CD4-positive, alpha-beta memory T cell (primary cell): Measurements from ENCODE around the gene CUX1. TPM values are rescaled to one million over a fixed set of nuclear protein-coding genes. Genes with fewer than 3 reads are reported as not detected.

ENCODE experiments used
- CTCF ChIA-PET: fragments of 350-600 bp; sonication (Branson Sonifier 250); formaldehyde crosslinking; loops from one replicate; lab custom pipeline; 2021; ENCODE audit warnings: inconsistent platforms; ENCODE audit not compliant: partially characterized antibody; lab: Charles Lee
- POLR2A ChIA-PET: fragments of 350-600 bp; sonication (Branson Sonifier 250); formaldehyde crosslinking; loops from one replicate; lab custom pipeline; 2021; ENCODE audit not compliant: partially characterized antibody; lab: Charles Lee
- DNase-seq, 5 donors: peaks; one replicate each; pipeline versions ENCODE4 v3.0.0 to v3.0.0-alpha.2; 2020 to 2022; ENCODE audit warnings: mixed read lengths in 1 of 5
- H3K27ac ChIP-seq: one replicate; pipeline ENCODE4 v1.7.0; 2013; ENCODE audit warnings: low read depth, low read length
- H3K27me3 ChIP-seq: 2 replicates; pipeline ENCODE4 v1.7.0; 2013; ENCODE audit warnings: mild to moderate bottlenecking, low read length, moderate library complexity; ENCODE audit not compliant: insufficient read depth
- H3K36me3 ChIP-seq: 2 replicates; pipeline ENCODE4 v1.7.0; 2013; ENCODE audit warnings: mild to moderate bottlenecking, low read length, moderate library complexity; ENCODE audit not compliant: insufficient read depth
- H3K4me1 ChIP-seq: 2 replicates; pipeline ENCODE4 v1.7.0; 2013; ENCODE audit warnings: mild to moderate bottlenecking, low read length, moderate library complexity; ENCODE audit not compliant: insufficient read depth
- H3K4me3 ChIP-seq, 2 donors: one replicate each; pipeline ENCODE4 v1.7.0; 2013; ENCODE audit warnings: low read length in 2 of 2, mild to moderate bottlenecking in 1 of 2
- H3K9me3 ChIP-seq, 2 donors: one replicate each; pipeline ENCODE4 v1.7.0; 2013; ENCODE audit warnings: low read length in 2 of 2, control low read depth in 1 of 2; ENCODE audit not compliant: control insufficient read depth in 1 of 2
- H3K27ac Mint-ChIP-seq, 7 donors: one replicate each; pipeline ENCODE4 v1.8.0; 2020 to 2021; ENCODE audit warnings: mixed read lengths in 7 of 7, mild to moderate bottlenecking in 6 of 7, inconsistent platforms in 3 of 7, moderate library complexity in 3 of 7
- H3K27me3 Mint-ChIP-seq, 2 donors: one replicate each; pipeline ENCODE4 v1.8.0; 2020 to 2021; ENCODE audit warnings: mixed read lengths in 2 of 2
- H3K36me3 Mint-ChIP-seq, 2 donors: one replicate each; pipeline ENCODE4 v1.8.0; 2020 to 2021; ENCODE audit warnings: mixed read lengths in 2 of 2, inconsistent platforms in 1 of 2, mild to moderate bottlenecking in 1 of 2
- H3K4me1 Mint-ChIP-seq, 4 donors: one replicate each; pipeline ENCODE4 v1.8.0; 2020 to 2021; ENCODE audit warnings: mixed read lengths in 4 of 4, mild to moderate bottlenecking in 1 of 4
- H3K4me3 Mint-ChIP-seq, 8 donors: one replicate each; pipeline ENCODE4 v1.8.0; 2020 to 2021; ENCODE audit warnings: mixed read lengths in 8 of 8, mild to moderate bottlenecking in 7 of 8, moderate library complexity in 6 of 8, inconsistent platforms in 3 of 8
- H3K9me3 Mint-ChIP-seq, 8 donors: one replicate each; pipeline ENCODE4 v1.8.0; 2020 to 2021; ENCODE audit warnings: mixed read lengths in 8 of 8, mild to moderate bottlenecking in 5 of 8, inconsistent platforms in 3 of 8, moderate library complexity in 1 of 8
- intact Hi-C: fragments of 100-400 bp; cut with micrococcal nuclease; formaldehyde crosslinking; loops from one replicate; pipeline ENCODE4 v1.15.1; 2023
- polyA plus RNA-seq, 2 donors: library from polyadenylated mRNA; unstranded; fragments of 300-500 nt; fragmentation: Illumina TruSeq; gene quantifications; one replicate each; pipeline ENCODE4 v1.2.3, GENCODE V29; 2021
- total RNA-seq, 2 experiments: library from RNA; stranded (reverse); gene quantifications; one replicate each; pipeline ENCODE4 v1.2.3, GENCODE V29; 2021

CUX1 gene
- total and polyA plus RNA-seq, 4 experiments from 2014 or later: 2.1 to 47.6 (median 36.1) TPM

GRCh38 chr7:101963693-101964092 lies 146.3 kb downstream of the CUX1 start:
- H3K27me3 Mint-ChIP-seq: no peaks in the 10 kb centered on the region
- DNase-seq: no peak
- H3K9me3 Mint-ChIP-seq: no peaks in the 10 kb centered on the region
- intact Hi-C loops: no loop called here
- no peaks in the 10 kb centered on the region for H3K27me3 ChIP-seq
- peaks cover 0 to 3% (median 0%) of the 10 kb centered on the region in 4 donors for H3K4me1 Mint-ChIP-seq
- POLR2A ChIA-PET: no interaction called here
- no peak overlapping the region for H3K27ac ChIP-seq
- no peaks in the 10 kb centered on the region for H3K4me1 ChIP-seq
- H3K36me3 ChIP-seq: no peaks in the 10 kb centered on the region
- H3K9me3 ChIP-seq: no peaks in the 10 kb centered on the region
- H3K27ac Mint-ChIP-seq: no peak overlapping the region
- H3K36me3 Mint-ChIP-seq: peaks cover 0 to 3% of the 10 kb centered on the region in 2 donors
- H3K4me3 ChIP-seq: no peak overlapping the region
- CTCF ChIA-PET: no interaction called here
- H3K4me3 Mint-ChIP-seq: no peak overlapping the region

GRCh38 chr7:101964680-101965452 lies 147.4 kb downstream of the CUX1 start:
- H3K27me3 ChIP-seq: no peaks in the 10 kb centered on the region
- H3K4me3 Mint-ChIP-seq: no peak overlapping the region
- intact Hi-C loops: no loop called here
- ChIA-PET POLR2A (no interaction called here), CTCF (interaction anchor here (0.5 kb wide), 1 partner anchor 9 kb away, joined by 3 read pairs; no protein-coding TSS in a partner anchor)
- H3K27me3 Mint-ChIP-seq: no peaks in the 10 kb centered on the region
- peaks cover 0 to 3% (median 0%) of the 10 kb centered on the region in 4 donors for H3K4me1 Mint-ChIP-seq
- no peak overlapping the region for H3K27ac ChIP-seq
- peak overlapping the region in 1 of 7 donors; percentile 50 for H3K27ac Mint-ChIP-seq
- H3K9me3 ChIP-seq: no peaks in the 10 kb centered on the region
- no peak for DNase-seq
- H3K36me3 Mint-ChIP-seq: peaks cover 0 to 6% of the 10 kb centered on the region in 2 donors
- H3K4me1 ChIP-seq: no peaks in the 10 kb centered on the region
- no peaks in the 10 kb centered on the region for H3K36me3 ChIP-seq
- H3K9me3 Mint-ChIP-seq: no peaks in the 10 kb centered on the region
- no peak overlapping the region for H3K4me3 ChIP-seq

- Histone ChIP-seq H3K36me3 (no peaks in the 10 kb centered on the region), H3K27me3 (no peaks in the 10 kb centered on the region), H3K4me1 (no peaks in the 10 kb centered on the region), H3K4me3 (no peak overlapping the region), H3K27ac (no peak overlapping the region), H3K9me3 (no peaks in the 10 kb centered on the region)
- Mint-ChIP-seq H3K4me1 (peaks cover 0 to 4% (median 0%) of the 10 kb centered on the region in 4 donors), H3K4me3 (no peak overlapping the region), H3K27me3 (no peaks in the 10 kb centered on the region), H3K9me3 (no peaks in the 10 kb centered on the region), H3K36me3 (peaks cover 0 to 13% of the 10 kb centered on the region in 2 donors), H3K27ac (no peak overlapping the region)
- POLR2A ChIA-PET: no interaction called here
- intact Hi-C loops: no loop called here
- CTCF ChIA-PET: no interaction called here
- no peak for DNase-seq
Observed at GRCh38 chr7:101968720-101969466, 151.5 kb downstream of the CUX1 start.

GRCh38 chr7:101969997-101970585 lies 152.7 kb downstream of the CUX1 start:
- Histone ChIP-seq H3K36me3 (no peaks in the 10 kb centered on the region), H3K4me1 (no peaks in the 10 kb centered on the region), H3K27ac (no peak overlapping the region), H3K27me3 (no peaks in the 10 kb centered on the region), H3K9me3 (no peaks in the 10 kb centered on the region), H3K4me3 (no peak overlapping the region)
- Mint-ChIP-seq H3K36me3 (peaks cover 0 to 9% of the 10 kb centered on the region in 2 donors), H3K9me3 (no peaks in the 10 kb centered on the region), H3K27me3 (no peaks in the 10 kb centered on the region), H3K4me1 (peaks cover 0 to 4% (median 0%) of the 10 kb centered on the region in 4 donors), H3K27ac (no peak overlapping the region), H3K4me3 (no peak overlapping the region)
- intact Hi-C loops: no loop called here
- no peak for DNase-seq
- ChIA-PET CTCF (no interaction called here), POLR2A (no interaction called here)

- no peaks in the 10 kb centered on the region for H3K9me3 Mint-ChIP-seq
- peaks cover 0 to 9% of the 10 kb centered on the region in 2 donors for H3K36me3 Mint-ChIP-seq
- peaks cover 0 to 5% (median 1%) of the 10 kb centered on the region in 4 donors for H3K4me1 Mint-ChIP-seq
- DNase-seq: no peak
- H3K4me3 Mint-ChIP-seq: no peak overlapping the region
- H3K9me3 ChIP-seq: no peaks in the 10 kb centered on the region
- H3K27ac Mint-ChIP-seq: peak overlapping the region in 1 of 7 donors; percentile 19
- H3K4me3 ChIP-seq: no peak overlapping the region
- intact Hi-C loops: no loop called here
- ChIA-PET POLR2A (no interaction called here), CTCF (no interaction called here)
- no peaks in the 10 kb centered on the region for H3K36me3 ChIP-seq
- H3K27ac ChIP-seq: no peak overlapping the region
- no peaks in the 10 kb centered on the region for H3K4me1 ChIP-seq
- no peaks in the 10 kb centered on the region for H3K27me3 ChIP-seq
- no peaks in the 10 kb centered on the region for H3K27me3 Mint-ChIP-seq
Observed at GRCh38 chr7:101970801-101971200, 153.4 kb downstream of the CUX1 start.

- H3K4me1 ChIP-seq: no peaks in the 10 kb centered on the region
- Mint-ChIP-seq H3K9me3 (no peaks in the 10 kb centered on the region), H3K4me1 (peaks cover 0 to 3% (median 1%) of the 10 kb centered on the region in 4 donors), H3K36me3 (peaks cover 0 to 9% of the 10 kb centered on the region in 2 donors), H3K4me3 (no peak overlapping the region), H3K27ac (no peak overlapping the region), H3K27me3 (no peaks in the 10 kb centered on the region)
- ChIA-PET POLR2A (no interaction called here), CTCF (no interaction called here)
- no peak overlapping the region for H3K4me3 ChIP-seq
- DNase-seq: no peak
- no peaks in the 10 kb centered on the region for H3K36me3 ChIP-seq
- H3K27ac ChIP-seq: no peak overlapping the region
- no peaks in the 10 kb centered on the region for H3K27me3 ChIP-seq
- H3K9me3 ChIP-seq: no peaks in the 10 kb centered on the region
- intact Hi-C loops: no loop called here
Observed at GRCh38 chr7:101971457-101971856, 154.0 kb downstream of the CUX1 start.

- no peaks in the 10 kb centered on the region for H3K4me1 ChIP-seq
- no peak overlapping the region for H3K4me3 ChIP-seq
- H3K36me3 ChIP-seq: no peaks in the 10 kb centered on the region
- DNase-seq: no peak
- POLR2A ChIA-PET: no interaction called here
- Mint-ChIP-seq H3K4me3 (no peak overlapping the region), H3K4me1 (peaks cover 0 to 3% (median 1%) of the 10 kb centered on the region in 4 donors), H3K9me3 (no peaks in the 10 kb centered on the region), H3K27me3 (no peaks in the 10 kb centered on the region), H3K27ac (no peak overlapping the region), H3K36me3 (peaks cover 0 to 13% of the 10 kb centered on the region in 2 donors)
- CTCF ChIA-PET: no interaction called here
- no peaks in the 10 kb centered on the region for H3K9me3 ChIP-seq
- intact Hi-C loops: no loop called here
- no peaks in the 10 kb centered on the region for H3K27me3 ChIP-seq
- no peak overlapping the region for H3K27ac ChIP-seq
Observed at GRCh38 chr7:101972627-101973026, 155.2 kb downstream of the CUX1 start.
